Esophagus muscularis mucosa (tissue), 4 donors: ENCODE results near the gene VDR. TPM values are rescaled to one million over a fixed set of nuclear protein-coding genes. Genes with fewer than 3 reads are reported as not detected.

Experiments
- DNase-seq: peaks from one replicate; pipeline ENCODE4 v3.0.0-alpha.2; 2017; ENCODE audit errors: extremely low spot score
- H3K27ac ChIP-seq, 4 donors: fragments of 200-600 bp; sonication (generic); replicated peaks in 1 of 4; 1 replicate in 3 of 4; 2 replicates in 1 of 4; pipeline ENCODE4 v1.5.1; 2016 to 2019; ENCODE audit warnings: mild to moderate bottlenecking in 1 of 4
- H3K27me3 ChIP-seq, 4 donors: fragments of 200-600 bp; sonication (generic); one replicate each; pipeline versions ENCODE4 v1.5.1 to v1.6.0; 2016 to 2019
- H3K36me3 ChIP-seq, 4 donors: fragments of 200-600 bp; sonication (generic); one replicate each; pipeline ENCODE4 v1.5.1; 2016 to 2019
- H3K4me1 ChIP-seq, 4 donors: fragments of 200-600 bp; sonication (generic); one replicate each; pipeline ENCODE4 v1.5.1; 2016 to 2019
- H3K4me3 ChIP-seq, 4 donors: fragments of 200-600 bp; sonication (generic); 1 replicate in 2 of 4; 2 replicates in 2 of 4; pipeline ENCODE4 v1.5.1; 2016 to 2019; ENCODE audit warnings: mild to moderate bottlenecking in 4 of 4, moderate library complexity in 1 of 4
- H3K9me3 ChIP-seq, 4 donors: fragments of 200-600 bp; sonication (generic); 1 replicate in 3 of 4; 2 replicates in 1 of 4; pipeline ENCODE4 v1.5.1; 2016 to 2019
- CTCF ChIP-seq, 3 experiments: fragments of 200-600 bp in 2 of 3; fragments of 450-650 bp in 1 of 3; sonication (generic) in 2 of 3; IDR thresholded peaks; one replicate each; pipeline ENCODE4 v1.5.1; 2017 to 2019; ENCODE audit warnings: antibody characterized with exemption in 3 of 3, mild to moderate bottlenecking in 2 of 3, moderate library complexity in 1 of 3
- EP300 ChIP-seq: sonication (generic); formaldehyde crosslinking; IDR thresholded peaks from one replicate; pipeline ENCODE4 v1.6.1; 2017; ENCODE audit warnings: antibody characterized with exemption
- POLR2A ChIP-seq: fragments of 450-650 bp; IDR thresholded peaks from one replicate; pipeline ENCODE4 v1.6.1; 2017; ENCODE audit warnings: antibody characterized with exemption, moderate library complexity, mild to moderate bottlenecking, low read depth
- POLR2AphosphoS5 ChIP-seq, 2 donors: sonication (generic); formaldehyde crosslinking; IDR thresholded peaks; one replicate each; pipeline ENCODE4 v1.6.1; 2017; ENCODE audit warnings: antibody characterized with exemption in 2 of 2
- WGBS: methylation state at CpG from one replicate; pipeline ENCODE4 v1.1.5; 2018; 5-methylcytosine and 5-hydroxymethylcytosine counted together
- intact Hi-C: fragments of 100-400 bp; cut with DNase I; formaldehyde crosslinking; loops from one replicate; pipeline ENCODE4 v1.15.1; 2023
- total RNA-seq, 4 donors: library from RNA; depleted of rRNA; stranded (reverse); fragments of >200 nt; gene quantifications; one replicate each; pipeline versions ENCODE4 v1.1.0 to v1.2.1, GENCODE V29; 2016

Gene VDR
- total RNA-seq, 4 donors from 2014 or later = 0.42 to 2.8 (median 2.1) TPM

GRCh38 chr12:47849261-47849660 is 55.5 kb downstream of the VDR start:
- no peak overlapping the region for H3K4me3 ChIP-seq
- 56% methylated on average over 5 of the region's 5 CpGs for WGBS
- H3K27ac ChIP-seq = no peak overlapping the region
- H3K4me1 ChIP-seq = peaks cover 0 to 8% (median 6%) of the 10 kb centered on the region in 4 donors
- TF ChIP-seq POLR2A = no peak
- peaks cover 0 to 7% (median 0%) of the 10 kb centered on the region in 4 donors for H3K27me3 ChIP-seq
- no peaks in the 10 kb centered on the region for H3K36me3 ChIP-seq
- no peaks in the 10 kb centered on the region for H3K9me3 ChIP-seq
- no peak for DNase-seq
- intact Hi-C loops = no loop called here

GRCh38 chr12:47848853-47849252 is 55.9 kb downstream of the VDR start:
- DNase-seq = no peak
- no peak overlapping the region for H3K4me3 ChIP-seq
- no peaks in the 10 kb centered on the region for H3K9me3 ChIP-seq
- no peak for TF ChIP-seq POLR2AphosphoS5 (IDR thresholded peaks at IDR 0.05)
- TF ChIP-seq EP300 = no peak
- no peak for TF ChIP-seq POLR2A
- no peak for TF ChIP-seq CTCF (IDR thresholded peaks at IDR 0.05)
- intact Hi-C loops = no loop called here
- H3K36me3 ChIP-seq = no peaks in the 10 kb centered on the region
- WGBS = 70% methylated on average over 5 of the region's 5 CpGs
- H3K27me3 ChIP-seq = peaks cover 0 to 11% (median 0%) of the 10 kb centered on the region in 4 donors
- no peak overlapping the region for H3K27ac ChIP-seq
- H3K4me1 ChIP-seq = peaks cover 0 to 11% (median 7%) of the 10 kb centered on the region in 4 donors

GRCh38 chr12:47846294-47846996 is 58.3 kb downstream of the VDR start:
- WGBS = 93% methylated on average over 13 of the region's 14 CpGs
- Histone ChIP-seq H3K27ac (no peak overlapping the region), H3K4me1 (peaks cover 0 to 12% (median 9%) of the 10 kb centered on the region in 4 donors), H3K36me3 (no peaks in the 10 kb centered on the region), H3K4me3 (no peak overlapping the region), H3K27me3 (peaks cover 0 to 14% (median 0%) of the 10 kb centered on the region in 4 donors), H3K9me3 (no peaks in the 10 kb centered on the region)
- intact Hi-C loops = no loop called here
- no peak for DNase-seq
- TF ChIP-seq EP300 (no peak), POLR2A (no peak), POLR2AphosphoS5 (IDR thresholded peaks at IDR 0.05) (no peak), CTCF (IDR thresholded peaks at IDR 0.05) (no peak)

- intact Hi-C loops = no loop called here
- no peak for TF ChIP-seq EP300
Observed at GRCh38 chr12:47845081-47845480, 59.7 kb downstream of the VDR start.

GRCh38 chr12:47844264-47845019 is 60.4 kb downstream of the VDR start:
- no peaks in the 10 kb centered on the region for H3K36me3 ChIP-seq
- no peak overlapping the region for H3K27ac ChIP-seq
- peaks cover 0 to 14% (median 0%) of the 10 kb centered on the region in 4 donors for H3K27me3 ChIP-seq
- no peak for TF ChIP-seq POLR2AphosphoS5 (IDR thresholded peaks at IDR 0.05)
- TF ChIP-seq EP300 = no peak
- no peak for TF ChIP-seq POLR2A
- no peak for TF ChIP-seq CTCF (IDR thresholded peaks at IDR 0.05)
- DNase-seq = no peak
- no peaks in the 10 kb centered on the region for H3K9me3 ChIP-seq
- peaks cover 0 to 12% (median 9%) of the 10 kb centered on the region in 4 donors for H3K4me1 ChIP-seq
- no peak overlapping the region for H3K4me3 ChIP-seq
- intact Hi-C loops = loop anchor here (5.0 kb wide), 1 partner anchor 192 kb away; no protein-coding TSS in a partner anchor
- WGBS = 58% methylated on average over 14 of the region's 28 CpGs

More at GRCh38 chr12:47845081-47845480, 59.7 kb downstream of the VDR start:
- H3K36me3 ChIP-seq = no peaks in the 10 kb centered on the region
- H3K4me1 ChIP-seq = peaks cover 0 to 12% (median 9%) of the 10 kb centered on the region in 4 donors
- H3K27ac ChIP-seq = no peak overlapping the region
- H3K27me3 ChIP-seq = peaks cover 0 to 14% (median 0%) of the 10 kb centered on the region in 4 donors
- H3K4me3 ChIP-seq = no peak overlapping the region
- 80% methylated on average over 7 of the region's 8 CpGs for WGBS
- no peak for DNase-seq
- H3K9me3 ChIP-seq = no peaks in the 10 kb centered on the region
